Peyer's patch (tissue), 4 donors: ENCODE data around the gene INKA2. TPM values are rescaled to one million over a fixed set of nuclear protein-coding genes. Genes with fewer than 3 reads are reported as not detected.

ENCODE experiments used
- DNase-seq, 3 donors: peaks; one replicate each; pipeline ENCODE4 v3.0.0-alpha.2; 2017 to 2019
- H3K27ac ChIP-seq, 4 donors: fragments of 200-600 bp; sonication (generic); one replicate each; pipeline ENCODE4 v1.5.1; 2016 to 2019
- H3K27me3 ChIP-seq, 2 donors: fragments of 200-600 bp; sonication (generic); one replicate each; pipeline ENCODE4 v1.5.1; 2019
- H3K36me3 ChIP-seq, 3 donors: fragments of 200-600 bp; sonication (generic); one replicate each; pipeline ENCODE4 v1.5.1; 2016 to 2019
- H3K4me1 ChIP-seq, 4 donors: fragments of 200-600 bp; sonication (generic); one replicate each; pipeline ENCODE4 v1.5.1; 2016 to 2019
- H3K4me3 ChIP-seq, 4 donors: fragments of 200-600 bp; sonication (generic); 1 replicate in 3 of 4; 2 replicates in 1 of 4; pipeline ENCODE4 v1.5.1; 2016 to 2019; ENCODE audit warnings: mild to moderate bottlenecking in 1 of 4
- H3K9me3 ChIP-seq, 4 donors: fragments of 200-600 bp; sonication (generic); one replicate each; pipeline ENCODE4 v1.5.1; 2016 to 2019; ENCODE audit warnings: mild to moderate bottlenecking in 1 of 4
- CTCF ChIP-seq, 6 experiments: fragments of 450-650 bp in 4 of 6; fragments of 200-600 bp in 2 of 6; sonication (generic) in 1 of 6; IDR thresholded peaks; one replicate each; pipeline ENCODE4 v1.5.1; 2017 to 2019; ENCODE audit warnings: antibody characterized with exemption in 6 of 6, mild to moderate bottlenecking in 3 of 6, moderate library complexity in 1 of 6
- POLR2A ChIP-seq, 2 donors: fragments of 450-650 bp; IDR thresholded peaks; one replicate each; pipeline ENCODE4 v1.5.1; 2017; ENCODE audit warnings: antibody characterized with exemption in 2 of 2, mild to moderate bottlenecking in 2 of 2, moderate library complexity in 2 of 2
- total RNA-seq, 4 donors: library from RNA; depleted of rRNA; stranded (reverse); fragments of >200 nt; gene quantifications; one replicate each; pipeline ENCODE4 v1.1.0, GENCODE V29; 2016

The INKA2 gene
- total RNA-seq, 4 donors from 2014 or later = 0.88 to 2.3 (median 2.0) TPM; not detected in 1

- TF ChIP-seq CTCF (IDR thresholded peaks at IDR 0.05) (no peak), POLR2A (IDR thresholded peaks at IDR 0.05) (no peak)
- Histone ChIP-seq H3K9me3 (no peaks in the 10 kb centered on the region), H3K27ac (no peak overlapping the region), H3K27me3 (no peaks in the 10 kb centered on the region), H3K36me3 (no peaks in the 10 kb centered on the region), H3K4me3 (no peak overlapping the region), H3K4me1 (peaks cover 0 to 7% (median 2%) of the 10 kb centered on the region in 4 donors)
- no peak for DNase-seq
Measured at GRCh38 chr1:111750856-111751255, 11.7 kb upstream of the INKA2 start.

- Histone ChIP-seq H3K36me3 (no peaks in the 10 kb centered on the region), H3K9me3 (no peaks in the 10 kb centered on the region), H3K4me1 (peaks cover 0 to 4% (median under 1%) of the 10 kb centered on the region in 4 donors), H3K4me3 (no peak overlapping the region), H3K27me3 (no peaks in the 10 kb centered on the region), H3K27ac (no peak overlapping the region)
- DNase-seq = no peak
- TF ChIP-seq CTCF (IDR thresholded peaks at IDR 0.05) (no peak), POLR2A (IDR thresholded peaks at IDR 0.05) (no peak)
Measured at GRCh38 chr1:111749628-111750027, 10.4 kb upstream of the INKA2 start.

DNA sequence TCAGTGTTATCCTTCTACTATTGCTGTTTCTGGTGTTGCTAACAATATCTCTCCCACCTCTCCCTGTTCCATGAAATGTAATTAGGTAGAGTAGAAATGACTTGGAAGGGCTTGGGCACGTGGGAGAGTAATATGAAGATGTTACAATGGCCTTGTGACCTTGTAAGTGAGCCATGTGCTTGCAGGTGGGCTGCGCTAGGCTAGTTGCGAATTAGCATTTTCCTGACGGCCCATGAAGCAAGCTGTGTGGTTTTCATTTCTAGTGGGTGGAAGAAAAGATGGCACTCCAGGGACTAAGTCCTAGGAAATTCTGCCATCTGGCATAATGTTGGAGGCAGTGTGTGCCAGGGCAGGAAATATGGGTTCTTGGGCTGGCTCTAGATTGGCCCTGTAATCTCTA is 8.8 kb upstream of the INKA2 start:
- no peak overlapping the region for H3K27ac ChIP-seq
- no peaks in the 10 kb centered on the region for H3K4me1 ChIP-seq
- DNase-seq = no peak
- no peak for TF ChIP-seq POLR2A (IDR thresholded peaks at IDR 0.05)
- TF ChIP-seq CTCF (IDR thresholded peaks at IDR 0.05) = no peak
- H3K4me3 ChIP-seq = no peak overlapping the region
- H3K36me3 ChIP-seq = no peaks in the 10 kb centered on the region
- no peaks in the 10 kb centered on the region for H3K27me3 ChIP-seq
- H3K9me3 ChIP-seq = no peaks in the 10 kb centered on the region

GRCh38 chr1:111747282-111747734 is 8.1 kb upstream of the INKA2 start:
- no peaks in the 10 kb centered on the region for H3K27me3 ChIP-seq
- TF ChIP-seq POLR2A (IDR thresholded peaks at IDR 0.05) = no peak
- TF ChIP-seq CTCF (IDR thresholded peaks at IDR 0.05) = peak; percentile 31 to 85 (median 68)
- no peaks in the 10 kb centered on the region for H3K4me1 ChIP-seq
- no peaks in the 10 kb centered on the region for H3K36me3 ChIP-seq
- H3K4me3 ChIP-seq = no peak overlapping the region
- no peak overlapping the region for H3K27ac ChIP-seq
- peak in 2 of 3 donors; percentile 69 to 87 for DNase-seq
- no peaks in the 10 kb centered on the region for H3K9me3 ChIP-seq

- Histone ChIP-seq H3K4me3 (no peak overlapping the region), H3K27me3 (no peaks in the 10 kb centered on the region), H3K27ac (peak overlapping the region in 1 of 4 donors; percentile 24), H3K9me3 (no peaks in the 10 kb centered on the region), H3K36me3 (no peaks in the 10 kb centered on the region), H3K4me1 (no peaks in the 10 kb centered on the region)
- TF ChIP-seq POLR2A (IDR thresholded peaks at IDR 0.05) (no peak), CTCF (IDR thresholded peaks at IDR 0.05) (no peak)
- DNase-seq = no peak
Measured at GRCh38 chr1:111746614-111746999, 7.4 kb upstream of the INKA2 start.
